ENCODE data around the gene PLEKHG3. TPM values are rescaled to one million over a fixed set of nuclear protein-coding genes. Genes with fewer than 3 reads are reported as not detected.
"Not testable (repeated sequence)": the region's sequence is repeated elsewhere in the genome, so short reads cannot be mapped to it uniquely, and the experiment has no call there.

The PLEKHG3 gene
- total RNA-seq, 1 donor from 2014 or later: 16.6 TPM

GRCh38 chr14:64685371-64686281 lies 18.6 kb upstream of the PLEKHG3 start:
- intact Hi-C loops (cut with DNase I): no loop called here
- no peak for DNase-seq
- ATAC-seq (ENCODE audit: poor library complexity): no peak

- intact Hi-C loops (cut with DNase I): no loop called here
- no peak for DNase-seq
- no peak for ATAC-seq (ENCODE audit: poor library complexity)
Observed at GRCh38 chr14:64686282-64686615, 18.0 kb upstream of the PLEKHG3 start.

GRCh38 chr14:64688031-64688430 lies 16.2 kb upstream of the PLEKHG3 start:
- ATAC-seq (ENCODE audit: poor library complexity) (no peak), DNase-seq (no peak)
- intact Hi-C loops (cut with DNase I): no loop called here

GRCh38 chr14:64688811-64689281 lies 15.4 kb upstream of the PLEKHG3 start:
- intact Hi-C loops (cut with DNase I): no loop called here
- no peak for DNase-seq
- no peak for ATAC-seq (ENCODE audit: poor library complexity)

- intact Hi-C loops (cut with DNase I): no loop called here
- no peak for DNase-seq
- no peak for ATAC-seq (ENCODE audit: poor library complexity)
Observed at GRCh38 chr14:64689289-64689688, 14.9 kb upstream of the PLEKHG3 start.

- ATAC-seq (ENCODE audit: poor library complexity); intact Hi-C loops (cut with DNase I); DNase-seq: not testable (repeated sequence)
Observed at GRCh38 chr14:64690607-64691006, 13.6 kb upstream of the PLEKHG3 start.

GRCh38 chr14:64691376-64691775 lies 12.8 kb upstream of the PLEKHG3 start:
- no peak for DNase-seq
- no peak for ATAC-seq (ENCODE audit: poor library complexity)
- intact Hi-C loops (cut with DNase I): no loop called here

GRCh38 chr14:64692189-64692985 lies 11.8 kb upstream of the PLEKHG3 start:
- peak; percentile 51 for ATAC-seq (ENCODE audit: poor library complexity)
- no peak for DNase-seq
- intact Hi-C loops (cut with DNase I): no loop called here

- ATAC-seq (ENCODE audit: poor library complexity): peak; percentile 13
- DNase-seq: no peak
- intact Hi-C loops (cut with DNase I): no loop called here
Observed at GRCh38 chr14:64692986-64693809, 11.0 kb upstream of the PLEKHG3 start.

GRCh38 chr14:64693810-64694165 lies 10.4 kb upstream of the PLEKHG3 start:
- DNase-seq (no peak), ATAC-seq (ENCODE audit: poor library complexity) (peak; percentile 18)
- intact Hi-C loops (cut with DNase I): no loop called here

- DNase-seq (no peak), ATAC-seq (ENCODE audit: poor library complexity) (peak; percentile 28)
- intact Hi-C loops (cut with DNase I): no loop called here
Observed at GRCh38 chr14:64695071-64695470, 9.2 kb upstream of the PLEKHG3 start.

GRCh38 chr14:64696355-64696857 lies 7.8 kb upstream of the PLEKHG3 start:
- intact Hi-C loops (cut with DNase I): no loop called here
- ATAC-seq (ENCODE audit: poor library complexity): peak; percentile 47
- DNase-seq: no peak

- ATAC-seq (ENCODE audit: poor library complexity) (peak; percentile 24), DNase-seq (no peak)
- intact Hi-C loops (cut with DNase I): no loop called here
Observed at GRCh38 chr14:64698903-64699302, 5.3 kb upstream of the PLEKHG3 start.

- intact Hi-C loops (cut with DNase I): no loop called here
- no peak for DNase-seq
- ATAC-seq (ENCODE audit: poor library complexity): no peak
Observed at GRCh38 chr14:64700290-64700689, 3.9 kb upstream of the PLEKHG3 start.

- intact Hi-C loops (cut with DNase I): no loop called here
- DNase-seq: no peak
Observed at GRCh38 chr14:64700894-64701293, 3.3 kb upstream of the PLEKHG3 start.

GRCh38 chr14:64701660-64702059 lies 2.6 kb upstream of the PLEKHG3 start:
- intact Hi-C loops (cut with DNase I): no loop called here

More at GRCh38 chr14:64700894-64701293, 3.3 kb upstream of the PLEKHG3 start:
- no peak for ATAC-seq (ENCODE audit: poor library complexity)

GRCh38 chr14:64702493-64703394 lies 1.5 kb upstream of the PLEKHG3 start:
- intact Hi-C loops (cut with DNase I): no loop called here
- no peak for ATAC-seq (ENCODE audit: poor library complexity)
- no peak for DNase-seq

More at GRCh38 chr14:64701660-64702059, 2.6 kb upstream of the PLEKHG3 start:
- DNase-seq (no peak), ATAC-seq (ENCODE audit: poor library complexity) (no peak)

All from Right ventricle myocardium superior (tissue), 1 donor.